Activated effector memory CD4-positive, alpha-beta T cell treated with Interleukin-2 at 50 U/mL for 16 hours (primary cell): ENCODE results near the gene SLC12A2.

Experiments used
- DNase-seq: peaks from one replicate; pipeline ENCODE4 v3.0.0-alpha.2; 2020

The SLC12A2 gene

DNA sequence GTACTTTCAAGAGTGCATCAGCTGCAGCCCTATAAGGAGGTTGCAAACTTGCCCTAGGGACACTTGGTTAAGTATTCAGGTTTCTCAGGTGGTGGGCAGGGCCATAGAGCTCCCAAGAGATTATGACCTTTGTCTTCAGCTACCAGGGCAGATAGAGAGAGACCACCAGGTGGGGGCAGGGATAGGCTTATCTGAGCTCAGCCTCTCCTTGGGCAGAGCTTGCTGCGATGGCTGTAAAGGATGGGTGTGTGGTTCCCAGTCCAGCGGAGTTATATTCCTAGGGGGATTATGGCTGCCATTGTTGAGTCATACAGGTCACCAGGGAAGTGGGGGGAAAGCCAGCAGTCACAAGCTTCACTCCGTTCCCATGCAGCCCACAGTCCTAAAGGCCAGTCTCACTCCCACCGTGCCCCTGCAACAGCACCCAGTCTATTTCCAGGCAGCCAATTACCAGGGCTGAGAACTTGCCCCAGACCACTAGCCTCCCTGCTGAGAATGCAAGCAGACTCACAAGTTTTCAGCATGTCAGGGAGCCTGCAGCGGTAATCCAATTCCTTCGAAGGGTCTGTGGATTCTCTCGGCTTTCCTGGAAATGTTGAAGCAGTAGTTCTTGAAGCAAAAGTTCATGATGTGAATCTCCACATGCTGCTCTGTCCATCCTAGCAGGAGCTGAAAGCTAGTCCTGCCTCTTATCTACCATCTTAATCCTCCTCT, 151.5 kb downstream of the SLC12A2 start:
- no peak for DNase-seq

DNA sequence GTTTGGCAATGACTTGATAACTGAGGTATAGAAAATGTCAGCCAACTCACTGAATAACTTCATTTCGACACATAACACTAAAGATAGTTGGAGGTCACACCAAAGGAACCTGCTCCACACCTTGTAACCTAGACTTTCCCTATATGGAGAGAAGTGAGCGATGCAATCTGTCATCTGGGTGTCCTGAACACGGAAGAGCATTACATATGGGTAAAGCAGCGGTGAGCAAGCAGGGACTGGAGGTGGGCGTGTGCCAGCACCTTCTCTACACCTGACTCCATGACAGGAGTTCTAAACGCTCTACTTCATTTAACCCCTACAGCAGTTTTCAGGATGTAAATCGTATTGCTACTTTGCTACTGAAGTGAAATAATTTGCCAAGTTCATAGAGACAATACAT, 152.8 kb downstream of the SLC12A2 start:
- DNase-seq: no peak

DNA sequence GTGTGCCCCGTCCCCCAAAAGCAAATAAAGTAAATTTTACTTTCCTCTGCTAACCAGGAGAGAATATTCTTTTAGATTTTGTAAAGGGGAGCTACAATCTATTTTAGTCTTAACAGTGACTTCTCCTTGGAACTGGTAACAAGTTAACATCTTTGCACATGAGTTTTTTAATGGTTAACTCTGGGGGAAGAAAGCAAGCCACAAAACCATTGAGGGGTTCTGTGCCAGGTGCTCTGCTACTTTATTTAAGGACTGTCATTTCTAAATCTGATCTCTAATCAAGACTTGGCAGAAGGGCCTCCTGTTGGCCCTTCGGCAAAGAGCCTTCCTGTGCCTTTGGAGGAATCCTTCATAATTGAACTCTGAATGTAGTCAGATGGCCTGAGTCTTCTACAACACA, 153.4 kb downstream of the SLC12A2 start:
- DNase-seq: no peak

DNA sequence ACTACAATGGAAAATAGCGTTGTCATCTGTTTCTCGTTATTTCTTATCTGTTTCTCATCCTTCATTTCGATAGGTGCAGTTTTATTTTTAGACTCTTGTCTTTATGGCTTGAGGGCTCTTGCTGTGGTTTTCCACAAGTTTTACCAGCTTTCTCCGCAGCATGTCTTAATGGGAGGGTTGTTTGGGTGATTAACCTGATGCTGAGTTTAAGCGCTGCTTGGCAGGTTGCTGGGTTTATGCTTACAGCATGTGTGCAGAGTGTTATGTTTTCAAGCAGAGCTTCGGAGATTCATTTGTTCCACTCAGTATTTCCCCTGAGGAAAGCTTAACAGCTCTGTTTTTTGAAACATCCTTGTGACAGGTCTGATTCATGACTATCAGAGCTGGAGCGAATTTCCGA, 154.0 kb downstream of the SLC12A2 start:
- no peak for DNase-seq
